ENCODE data around the gene OR13H1.

DNA sequence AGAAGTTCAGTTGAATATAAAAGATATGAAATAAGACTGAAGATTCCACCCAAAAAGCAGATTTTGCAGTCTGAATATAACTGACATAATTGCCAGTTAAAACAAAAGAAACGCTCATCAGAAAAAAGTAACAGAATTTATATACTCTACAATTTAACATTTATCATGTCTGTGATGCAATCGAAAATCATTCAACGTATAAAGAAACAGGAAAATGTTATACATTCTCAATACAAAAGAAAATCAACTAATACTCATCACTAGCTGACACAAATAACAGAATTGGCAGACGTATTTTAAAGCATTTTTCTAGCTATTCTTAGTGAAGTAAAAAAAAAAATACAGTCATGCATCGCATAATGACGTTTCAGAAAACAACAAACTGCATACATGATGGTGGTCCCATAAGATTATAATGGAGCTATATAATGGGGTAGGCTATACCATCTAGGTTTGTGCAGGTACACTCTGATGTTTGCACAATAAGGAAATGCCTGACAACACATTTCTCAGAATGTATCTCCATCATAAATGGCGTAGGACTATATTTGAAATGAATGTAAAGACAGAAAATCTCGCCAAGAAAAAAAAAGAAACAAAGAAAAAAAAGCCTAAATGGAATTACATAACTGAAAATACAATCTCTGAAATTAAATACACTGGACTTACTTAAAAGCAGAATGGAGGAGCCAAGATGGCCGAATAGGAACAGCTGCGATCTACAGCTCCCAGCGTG is 34.3 kb downstream of the OR13H1 start:
- TF ChIP-seq, protein P1, sequence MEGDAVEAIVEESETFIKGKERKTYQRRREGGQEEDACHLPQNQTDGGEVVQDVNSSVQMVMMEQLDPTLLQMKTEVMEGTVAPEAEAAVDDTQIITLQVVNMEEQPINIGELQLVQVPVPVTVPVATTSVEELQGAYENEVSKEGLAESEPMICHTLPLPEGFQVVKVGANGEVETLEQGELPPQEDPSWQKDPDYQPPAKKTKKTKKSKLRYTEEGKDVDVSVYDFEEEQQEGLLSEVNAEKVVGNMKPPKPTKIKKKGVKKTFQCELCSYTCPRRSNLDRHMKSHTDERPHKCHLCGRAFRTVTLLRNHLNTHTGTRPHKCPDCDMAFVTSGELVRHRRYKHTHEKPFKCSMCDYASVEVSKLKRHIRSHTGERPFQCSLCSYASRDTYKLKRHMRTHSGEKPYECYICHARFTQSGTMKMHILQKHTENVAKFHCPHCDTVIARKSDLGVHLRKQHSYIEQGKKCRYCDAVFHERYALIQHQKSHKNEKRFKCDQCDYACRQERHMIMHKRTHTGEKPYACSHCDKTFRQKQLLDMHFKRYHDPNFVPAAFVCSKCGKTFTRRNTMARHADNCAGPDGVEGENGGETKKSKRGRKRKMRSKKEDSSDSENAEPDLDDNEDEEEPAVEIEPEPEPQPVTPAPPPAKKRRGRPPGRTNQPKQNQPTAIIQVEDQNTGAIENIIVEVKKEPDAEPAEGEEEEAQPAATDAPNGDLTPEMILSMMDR (conservative IDR thresholded peaks at IDR 0.05; ENCODE audit: low read depth, low read length) = no peak
- TF ChIP-seq POLR2A (IDR thresholded peaks at IDR 0.05; ENCODE audit: low read depth, low read length) (no peak), FOS (IDR thresholded peaks at IDR 0.05; ENCODE audit: low read depth, low read length) (no peak), CEBPB (IDR thresholded peaks at IDR 0.05; ENCODE audit: low read depth, low read length) (no peak), MXI1 (IDR thresholded peaks at IDR 0.05; ENCODE audit: borderline replicate concordance, low read depth, low read length) (no peak), RAD21 (IDR thresholded peaks at IDR 0.05; ENCODE audit: low read length) (no peak)
- TF ChIP-seq, protein P2, sequence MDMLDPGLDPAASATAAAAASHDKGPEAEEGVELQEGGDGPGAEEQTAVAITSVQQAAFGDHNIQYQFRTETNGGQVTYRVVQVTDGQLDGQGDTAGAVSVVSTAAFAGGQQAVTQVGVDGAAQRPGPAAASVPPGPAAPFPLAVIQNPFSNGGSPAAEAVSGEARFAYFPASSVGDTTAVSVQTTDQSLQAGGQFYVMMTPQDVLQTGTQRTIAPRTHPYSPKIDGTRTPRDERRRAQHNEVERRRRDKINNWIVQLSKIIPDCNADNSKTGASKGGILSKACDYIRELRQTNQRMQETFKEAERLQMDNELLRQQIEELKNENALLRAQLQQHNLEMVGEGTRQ (IDR thresholded peaks at IDR 0.05; ENCODE audit: low read depth, low read length) = no peak
